ENCODE measurements around the gene ARL5C. TPM values are rescaled to one million over a fixed set of nuclear protein-coding genes. Genes with fewer than 3 reads are reported as not detected.

ARL5C gene
- polyA plus RNA-seq, 1 donor (not counting 4 experiments of a cell fraction or from before 2014, with no cell fraction given) = not detected

DNA sequence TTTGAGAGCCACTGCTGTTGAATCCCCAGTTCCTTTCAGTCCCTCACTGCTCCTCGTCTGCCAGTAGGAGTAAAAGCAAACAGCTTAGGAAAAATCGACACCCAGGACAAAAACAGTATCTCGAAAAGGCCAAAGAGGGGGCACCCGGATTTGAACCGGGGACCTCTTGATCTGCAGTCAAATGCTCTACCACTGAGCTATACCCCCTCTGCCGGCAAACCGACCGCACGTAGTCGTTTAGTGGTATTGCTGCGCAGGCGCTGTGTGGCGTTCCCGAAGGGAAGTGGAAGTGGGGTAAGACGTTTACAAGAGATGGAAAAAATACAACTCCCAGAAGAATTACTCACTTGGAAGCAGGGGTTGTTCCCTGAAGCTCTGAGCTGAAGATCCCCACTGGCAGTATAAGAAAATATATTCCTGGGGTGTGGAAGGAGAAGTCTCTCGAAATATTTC lies 12.3 kb downstream of the ARL5C start:
- no peak for FAIRE-seq

DNA sequence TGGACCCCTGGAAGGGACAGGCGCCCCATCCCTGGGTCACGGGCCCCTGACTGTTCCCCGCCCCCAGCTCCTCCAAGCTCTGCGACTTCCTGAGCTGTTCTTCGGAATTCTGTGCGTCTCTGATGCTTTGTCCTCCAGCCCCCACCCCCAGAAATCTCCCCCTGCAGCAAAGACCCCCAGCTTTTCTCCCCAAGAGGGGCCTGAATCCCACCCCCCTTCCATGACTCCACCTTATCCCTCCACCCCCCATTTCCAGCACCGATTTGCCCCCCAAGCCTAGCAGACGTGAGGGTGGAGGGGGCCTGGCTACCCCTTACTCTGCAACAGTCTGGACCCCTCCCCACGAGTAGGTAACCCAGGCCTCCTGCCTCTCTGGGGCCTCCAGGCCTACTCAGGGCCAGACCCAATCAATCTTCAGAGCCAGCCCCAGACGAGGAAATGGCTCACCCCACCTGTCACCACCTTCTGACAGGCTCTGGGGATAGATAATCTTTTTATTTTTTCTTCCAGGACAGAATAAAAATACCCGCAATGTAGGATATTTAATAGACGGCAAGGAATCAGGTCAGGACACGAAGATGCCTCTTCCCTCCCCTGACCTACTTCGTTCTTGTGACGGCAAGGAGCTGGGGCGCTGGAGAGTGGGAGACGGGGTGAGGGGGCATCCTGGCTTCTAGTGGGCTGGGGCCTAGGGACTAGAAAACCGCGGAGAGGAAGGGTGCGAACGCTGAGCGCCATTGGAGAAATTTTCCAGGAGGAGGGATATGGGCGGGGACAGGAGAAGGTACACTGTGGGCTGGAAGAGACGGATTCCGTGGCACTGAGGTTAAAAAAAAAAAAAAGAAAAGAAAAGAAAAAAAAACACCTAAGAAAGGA lies 13.8 kb downstream of the ARL5C start:
- FAIRE-seq (no peak), DNase-seq (ENCODE audit: low read depth, low spot score) (no peak)
- Histone ChIP-seq H3K36me3 (ENCODE audit: control insufficient read depth in 2 of 2, extremely low read depth in 1 of 2, insufficient read depth in 2 of 2, low read length in 2 of 2) (no peaks in the 10 kb centered on the region), H2AFZ (ENCODE audit: control insufficient read depth, low read length) (no peak overlapping the region), H3K9ac (ENCODE audit: control insufficient read depth, extremely low read depth, insufficient read depth, low read length) (peak overlapping the region; percentile 81), H3K9me3 (ENCODE audit: control insufficient read depth, low read depth, low read length) (no peaks in the 10 kb centered on the region), H3K9me1 (ENCODE audit: control insufficient read depth, extremely low read depth, insufficient read depth, low read length) (no peaks in the 10 kb centered on the region), H3K4me3 (ENCODE audit: control insufficient read depth in 2 of 3, extremely low read depth in 1 of 3, insufficient read depth in 2 of 3, low read depth in 1 of 3, low read length in 3 of 3) (peak overlapping the region; percentile 55 to 83 (median 81)), H3K27ac (ENCODE audit: control insufficient read depth, insufficient read depth, low read length) (peak overlapping the region; percentile 46), H3K4me2 (ENCODE audit: control insufficient read depth, extremely low read depth, insufficient read depth, low read depth, low read length) (peak overlapping the region; percentile 96), H3K27me3 (ENCODE audit: control insufficient read depth, extremely low read depth, insufficient read depth, low read length) (peaks cover 26% of the 10 kb centered on the region), H4K20me1 (ENCODE audit: control insufficient read depth, extremely low read depth, insufficient read depth, low read length) (no peaks in the 10 kb centered on the region), H3K4me1 (ENCODE audit: control insufficient read depth, extremely low read depth, insufficient read depth, low read length) (peaks cover 18% of the 10 kb centered on the region), H3K79me2 (ENCODE audit: control insufficient read depth, insufficient read depth, low read length) (no peaks in the 10 kb centered on the region)
- dilution Hi-C loops (cut with MboI; ENCODE audit: extremely low pct_ligation_motif_present, low sequenced_read_pairs) = no loop called here
- TF ChIP-seq, protein P1, sequence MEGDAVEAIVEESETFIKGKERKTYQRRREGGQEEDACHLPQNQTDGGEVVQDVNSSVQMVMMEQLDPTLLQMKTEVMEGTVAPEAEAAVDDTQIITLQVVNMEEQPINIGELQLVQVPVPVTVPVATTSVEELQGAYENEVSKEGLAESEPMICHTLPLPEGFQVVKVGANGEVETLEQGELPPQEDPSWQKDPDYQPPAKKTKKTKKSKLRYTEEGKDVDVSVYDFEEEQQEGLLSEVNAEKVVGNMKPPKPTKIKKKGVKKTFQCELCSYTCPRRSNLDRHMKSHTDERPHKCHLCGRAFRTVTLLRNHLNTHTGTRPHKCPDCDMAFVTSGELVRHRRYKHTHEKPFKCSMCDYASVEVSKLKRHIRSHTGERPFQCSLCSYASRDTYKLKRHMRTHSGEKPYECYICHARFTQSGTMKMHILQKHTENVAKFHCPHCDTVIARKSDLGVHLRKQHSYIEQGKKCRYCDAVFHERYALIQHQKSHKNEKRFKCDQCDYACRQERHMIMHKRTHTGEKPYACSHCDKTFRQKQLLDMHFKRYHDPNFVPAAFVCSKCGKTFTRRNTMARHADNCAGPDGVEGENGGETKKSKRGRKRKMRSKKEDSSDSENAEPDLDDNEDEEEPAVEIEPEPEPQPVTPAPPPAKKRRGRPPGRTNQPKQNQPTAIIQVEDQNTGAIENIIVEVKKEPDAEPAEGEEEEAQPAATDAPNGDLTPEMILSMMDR (optimal IDR thresholded peaks at IDR 0.05 in 1 of 3, IDR thresholded peaks at IDR 0.05 in 1 of 3, conservative IDR thresholded peaks at IDR 0.05 in 1 of 3; ENCODE audit: extremely low read depth in 1 of 3, insufficient read depth in 2 of 3, low read length in 3 of 3) = no peak
- peak; percentile 45 for TF ChIP-seq EZH2 (IDR thresholded peaks at IDR 0.05; ENCODE audit: low read length)

More for the DNA sequence above, 12.3 kb downstream of the ARL5C start:
- peak overlapping the region; percentile 96 for H3K4me2 ChIP-seq (ENCODE audit: control insufficient read depth, extremely low read depth, insufficient read depth, low read depth, low read length)
- H2AFZ ChIP-seq (ENCODE audit: control insufficient read depth, low read length) = peak overlapping the region; percentile 85
- peak overlapping the region; percentile 55 to 83 (median 81) for H3K4me3 ChIP-seq (ENCODE audit: control insufficient read depth in 2 of 3, extremely low read depth in 1 of 3, insufficient read depth in 2 of 3, low read depth in 1 of 3, low read length in 3 of 3)
- H3K4me1 ChIP-seq (ENCODE audit: control insufficient read depth, extremely low read depth, insufficient read depth, low read length) = peaks cover 18% of the 10 kb centered on the region
- H3K9me3 ChIP-seq (ENCODE audit: control insufficient read depth, low read depth, low read length) = no peaks in the 10 kb centered on the region
- DNase-seq (ENCODE audit: low read depth, low spot score) = peak; percentile 66
- TF ChIP-seq, protein P1 (optimal IDR thresholded peaks at IDR 0.05 in 1 of 3, IDR thresholded peaks at IDR 0.05 in 1 of 3, conservative IDR thresholded peaks at IDR 0.05 in 1 of 3; ENCODE audit: extremely low read depth in 1 of 3, insufficient read depth in 2 of 3, low read length in 3 of 3) = no peak
- TF ChIP-seq EZH2 (IDR thresholded peaks at IDR 0.05; ENCODE audit: low read length) = no peak
- peak overlapping the region; percentile 81 for H3K9ac ChIP-seq (ENCODE audit: control insufficient read depth, extremely low read depth, insufficient read depth, low read length)
- H3K36me3 ChIP-seq (ENCODE audit: control insufficient read depth in 2 of 2, extremely low read depth in 1 of 2, insufficient read depth in 2 of 2, low read length in 2 of 2) = no peaks in the 10 kb centered on the region
- H3K27me3 ChIP-seq (ENCODE audit: control insufficient read depth, extremely low read depth, insufficient read depth, low read length) = peaks cover 26% of the 10 kb centered on the region
- no peaks in the 10 kb centered on the region for H3K79me2 ChIP-seq (ENCODE audit: control insufficient read depth, insufficient read depth, low read length)
- H3K9me1 ChIP-seq (ENCODE audit: control insufficient read depth, extremely low read depth, insufficient read depth, low read length) = no peaks in the 10 kb centered on the region
- no peaks in the 10 kb centered on the region for H4K20me1 ChIP-seq (ENCODE audit: control insufficient read depth, extremely low read depth, insufficient read depth, low read length)
- peak overlapping the region; percentile 46 for H3K27ac ChIP-seq (ENCODE audit: control insufficient read depth, insufficient read depth, low read length)
- dilution Hi-C loops (cut with MboI; ENCODE audit: extremely low pct_ligation_motif_present, low sequenced_read_pairs) = no loop called here
